H1 (cell line): ENCODE results near the gene MACROH2A1. TPM values are rescaled to one million over a fixed set of nuclear protein-coding genes. Genes with fewer than 3 reads are reported as not detected.

ENCODE experiments used
- CTCF ChIA-PET: fragments of 300-600 bp; sonication (Branson Sonifier 250); formaldehyde crosslinking; loops from one replicate; lab custom pipeline; 2021; ENCODE audit not compliant: partially characterized antibody; lab: Charles Lee
- POLR2A ChIA-PET: fragments of 300-600 bp; sonication (Branson Sonifier 250); formaldehyde crosslinking; loops from one replicate; lab custom pipeline; 2021; ENCODE audit warnings: inconsistent platforms; ENCODE audit not compliant: partially characterized antibody; lab: Charles Lee
- DNase-seq, 2 experiments: peaks; one replicate each; pipeline versions ENCODE4 v3.0.0 to v3.0.0-alpha.2; 2010 to 2022; ENCODE audit warnings: low spot score in 2 of 2, low read depth in 1 of 2, mixed read lengths in 1 of 2
- FAIRE-seq: peaks from 2 replicates; lab custom pipeline; 2011; peaks lifted over from hg19 to GRCh38; lab: Jason Lieb, UNC
- H2AFZ ChIP-seq: 2 replicates; pipeline ENCODE4 v1.8.1; 2012; ENCODE audit warnings: low read length, inconsistent platforms
- H2AK5ac ChIP-seq: 2 replicates; pipeline ENCODE4 v1.6.1; 2013; ENCODE audit warnings: low read depth, low read length
- H2BK120ac ChIP-seq: replicated peaks from 2 replicates; pipeline ENCODE3; 2013; ENCODE audit warnings: low read depth, low read length, inconsistent platforms
- H2BK12ac ChIP-seq: 2 replicates; pipeline ENCODE4 v1.6.1; 2013; ENCODE audit warnings: low read depth, low read length
- H2BK15ac ChIP-seq: 2 replicates; pipeline ENCODE4 v1.6.1; 2013; ENCODE audit warnings: low read length
- H2BK20ac ChIP-seq: 2 replicates; pipeline ENCODE4 v1.6.1; 2013; ENCODE audit warnings: low read length
- H2BK5ac ChIP-seq: 2 replicates; pipeline ENCODE4 v1.6.1; 2013; ENCODE audit warnings: low read depth, low read length
- H3K14ac ChIP-seq: 2 replicates; pipeline ENCODE4 v1.6.1; 2013; ENCODE audit warnings: inconsistent platforms; ENCODE audit not compliant: insufficient read length
- H3K18ac ChIP-seq: 2 replicates; pipeline ENCODE4 v1.6.1; 2013; ENCODE audit warnings: low read length; ENCODE audit errors: extremely low read depth
- H3K23ac ChIP-seq: 2 replicates; pipeline ENCODE4 v1.6.1; 2013; ENCODE audit warnings: inconsistent platforms; ENCODE audit not compliant: insufficient read length
- H3K23me2 ChIP-seq: 2 replicates; pipeline ENCODE4 v1.6.1; 2013; ENCODE audit warnings: low read depth, low read length
- H3K27ac ChIP-seq: 2 replicates; pipeline ENCODE4 v1.6.1; 2011; ENCODE audit warnings: low read depth, low read length, inconsistent platforms
- H3K27me3 ChIP-seq, 4 experiments: replicated peaks in 1 of 4; 1 replicate in 1 of 4; 2 replicates in 3 of 4; pipeline versions ENCODE4 v1.6.1 to v1.8.1; 2011 to 2013; ENCODE audit warnings: low read length in 3 of 4, mild to moderate bottlenecking in 3 of 4, inconsistent platforms in 2 of 4, mixed read lengths in 2 of 4, moderate library complexity in 1 of 4; ENCODE audit not compliant: control insufficient read depth in 3 of 4, insufficient read depth in 3 of 4; ENCODE audit errors: extremely low read depth in 1 of 4
- H3K36me3 ChIP-seq, 4 experiments: 2 replicates each; pipeline versions ENCODE4 v1.6.1 to v1.8.1; 2011 to 2013; ENCODE audit warnings: mild to moderate bottlenecking in 4 of 4, low read length in 3 of 4, moderate library complexity in 2 of 4, control low read depth in 1 of 4, inconsistent platforms in 1 of 4; ENCODE audit not compliant: insufficient read depth in 4 of 4, control insufficient read depth in 2 of 4
- H3K4ac ChIP-seq: replicated peaks from 2 replicates; pipeline ENCODE3; 2013; ENCODE audit warnings: low read length, low read depth, mixed read lengths, inconsistent platforms; ENCODE audit not compliant: insufficient read length
- H3K4me1 ChIP-seq, 4 experiments: replicated peaks in 1 of 4; 1 replicate in 1 of 4; 2 replicates in 3 of 4; pipeline versions ENCODE4 v1.6.1 to v1.8.1; 2011 to 2013; ENCODE audit warnings: low read length in 3 of 4, inconsistent platforms in 2 of 4, mixed read lengths in 1 of 4; ENCODE audit not compliant: insufficient read depth in 4 of 4, control insufficient read depth in 3 of 4
- H3K4me2 ChIP-seq, 2 experiments: 2 replicates each; pipeline versions ENCODE4 v1.6.1 to v1.8.1; 2011 to 2013; ENCODE audit warnings: low read depth in 2 of 2, low read length in 2 of 2, control low read depth in 1 of 2, inconsistent platforms in 1 of 2, mild to moderate bottlenecking in 1 of 2; ENCODE audit not compliant: insufficient read depth in 1 of 2
- H3K4me3 ChIP-seq, 4 experiments: fragments of 200-600, 300-600 bp in 1 of 4; sonication (generic), shearing (Covaris generic), sonication (Bioruptor Twin) in 1 of 4; 2 replicates each; pipeline versions ENCODE4 v1.5.1 to v1.8.1; 2011 to 2016; ENCODE audit warnings: low read length in 4 of 4, low read depth in 3 of 4, control low read depth in 2 of 4, inconsistent platforms in 2 of 4, mild to moderate bottlenecking in 2 of 4, mixed read lengths in 1 of 4, moderate library complexity in 1 of 4; ENCODE audit not compliant: insufficient read depth in 2 of 4; ENCODE audit errors: extremely low read depth in 1 of 4
- H3K56ac ChIP-seq: replicated peaks from 2 replicates; pipeline ENCODE3; 2013; ENCODE audit warnings: low read depth, mild to moderate bottlenecking, mixed read lengths, low read length, inconsistent platforms; ENCODE audit not compliant: insufficient read length
- H3K79me1 ChIP-seq: 2 replicates; pipeline ENCODE4 v1.6.1; 2013; ENCODE audit warnings: low read depth, low read length, control low read depth
- H3K79me2 ChIP-seq, 2 experiments: 2 replicates each; pipeline versions ENCODE4 v1.6.1 to v1.8.1; 2012 to 2013; ENCODE audit warnings: low read length in 2 of 2, mild to moderate bottlenecking in 2 of 2, inconsistent platforms in 1 of 2; ENCODE audit not compliant: insufficient read depth in 2 of 2, control insufficient read depth in 1 of 2
- H3K9ac ChIP-seq, 4 experiments: replicated peaks in 1 of 4; 1 replicate in 1 of 4; 2 replicates in 3 of 4; pipeline versions ENCODE4 v1.6.1 to v1.8.1; 2011 to 2013; ENCODE audit warnings: low read depth in 3 of 4, low read length in 3 of 4, control low read depth in 2 of 4, mild to moderate bottlenecking in 2 of 4, moderate library complexity in 2 of 4, inconsistent platforms in 1 of 4; ENCODE audit errors: extremely low read depth in 1 of 4
- H3K9me3 ChIP-seq, 2 experiments: 2 replicates each; pipeline versions ENCODE4 v1.6.1 to v1.8.1; 2012 to 2013; ENCODE audit warnings: mild to moderate bottlenecking in 2 of 2, moderate library complexity in 2 of 2, control low read depth in 1 of 2, inconsistent platforms in 1 of 2, low read depth in 1 of 2, low read length in 1 of 2, mixed read lengths in 1 of 2; ENCODE audit not compliant: insufficient read depth in 2 of 2
- H4K20me1 ChIP-seq, 2 experiments: replicated peaks in 1 of 2; 2 replicates each; pipeline versions ENCODE3 to v1.8.1; 2011 to 2013; ENCODE audit warnings: inconsistent platforms in 2 of 2, low read length in 2 of 2, mild to moderate bottlenecking in 1 of 2; ENCODE audit not compliant: insufficient read depth in 2 of 2, control insufficient read depth in 1 of 2
- H4K5ac ChIP-seq: 2 replicates; pipeline ENCODE4 v1.6.1; 2013; ENCODE audit warnings: low read length, low read depth, mixed read lengths, inconsistent platforms; ENCODE audit not compliant: insufficient read length
- H4K8ac ChIP-seq: 2 replicates; pipeline ENCODE4 v1.8.0; 2013; ENCODE audit warnings: mild to moderate bottlenecking, moderate library complexity, low read length, inconsistent platforms; ENCODE audit not compliant: insufficient read depth; ENCODE audit errors: extremely low read depth
- H4K91ac ChIP-seq: replicated peaks from 2 replicates; pipeline ENCODE3; 2013; ENCODE audit warnings: low read length, mixed read lengths, inconsistent platforms; ENCODE audit not compliant: insufficient read length
- GTF2F1 ChIP-seq: IDR thresholded peaks from 2 replicates; pipeline ENCODE4 v1.6.1; 2012; ENCODE audit warnings: low read depth, low read length, improper control_type of control experiment, borderline replicate concordance
- HDAC2 ChIP-seq, 2 experiments: fragments of 300-600 bp in 1 of 2; sonication (generic) in 1 of 2; IDR thresholded peaks; 2 replicates each; pipeline ENCODE4 v1.6.1; 2011 to 2012; ENCODE audit warnings: low read depth in 2 of 2, low read length in 2 of 2, mild to moderate bottlenecking in 2 of 2, moderate library complexity in 2 of 2, borderline replicate concordance in 1 of 2, inconsistent platforms in 1 of 2
- SRF ChIP-seq: IDR thresholded peaks from 2 replicates; pipeline ENCODE4 v1.6.1; 2011; ENCODE audit warnings: mild to moderate bottlenecking, low read depth, low read length, moderate library complexity
- WGBS, 2 experiments: shearing (Covaris generic) in 1 of 2; methylation state at CpG; one replicate each; pipeline versions ENCODE4 v1.1.6 to v1.1.7; 2013 to 2015; ENCODE audit warnings: low lambda C conversion rate in 2 of 2, mixed read lengths in 2 of 2, inconsistent platforms in 1 of 2, low coverage in 1 of 2, missing lambda C conversion rate in 1 of 2; ENCODE audit not compliant: insufficient replicate concordance in 2 of 2, insufficient coverage in 1 of 2, insufficient read length in 1 of 2; ENCODE audit errors: extremely low coverage in 1 of 2, missing lambda C conversion rate in 1 of 2; 5-methylcytosine and 5-hydroxymethylcytosine counted together
- polyA plus RNA-seq, 7 experiments: library from polyadenylated mRNA; depleted of rRNA in 3 of 7; stranded (reverse) in 5 of 7; unstranded in 2 of 7; fragments of >200 nt in 5 of 7; fragments of 200-250 nt in 2 of 7; gene quantifications; 1 replicate in 5 of 7; 2 replicates in 1 of 7; 4 replicates in 1 of 7; pipeline versions ENCODE4 v1.2.1 to v1.2.3, GENCODE V29; 2011 to 2013; ENCODE audit warnings: missing spikeins in 2 of 7, mixed read lengths in 2 of 7
- total RNA-seq: library from RNA; stranded (reverse); fragmentation: NEBNext Ultra II Directional; extraction: Animal tissue kit (Norgen Biotek cat#: 25700); gene quantifications from 2 replicates; pipeline ENCODE4 v1.2.1, GENCODE V29; 2021

MACROH2A1 gene
- total and polyA plus RNA-seq, 2 of the 8 experiments (the other 6 are each of a cell fraction or from before 2014, with no cell fraction given): 60.0 to 92.3 TPM

- FAIRE-seq (no peak), DNase-seq (no peak)
- Histone ChIP-seq H3K23ac (no peak overlapping the region), H3K27me3 (no peaks in the 10 kb centered on the region), H3K4me2 (no peak overlapping the region), H2BK5ac (no peak overlapping the region), H3K18ac (no peak overlapping the region), H4K20me1 (peaks cover 4 to 20% of the 10 kb centered on the region in 2 experiments), H3K23me2 (no peaks in the 10 kb centered on the region; the same call in 1 of the 2 replicates), H3K27ac (no peak overlapping the region), H3K9ac (no peak overlapping the region), H3K79me2 (peaks cover 0 to 6% of the 10 kb centered on the region in 2 experiments; a peak in 2 of 4 replicates), H3K9me3 (no peaks in the 10 kb centered on the region), H3K4ac (no peak overlapping the region), H3K56ac (no peak overlapping the region), H3K79me1 (peaks cover 8% of the 10 kb centered on the region), H4K5ac (no peak overlapping the region), H2BK20ac (no peak overlapping the region), H2BK120ac (no peak overlapping the region), H2AK5ac (no peak overlapping the region), H4K91ac (no peak overlapping the region), H4K8ac (no peak overlapping the region), H2BK15ac (no peak overlapping the region), H3K4me1 (no peaks in the 10 kb centered on the region), H3K36me3 (peaks cover 0 to 25% (median 4%) of the 10 kb centered on the region in 4 experiments; a peak in 5 of 8 replicates), H3K4me3 (no peak overlapping the region), H3K14ac (no peak overlapping the region), H2AFZ (no peak overlapping the region), H2BK12ac (no peak overlapping the region)
- no peak for TF ChIP-seq GTF2F1
- TF ChIP-seq SRF: no peak
- no peak for TF ChIP-seq HDAC2 (IDR thresholded peaks at IDR 0.05; ENCODE audit: borderline replicate concordance in 1 of 2, low read depth in 2 of 2, low read length in 2 of 2)
- 90% methylated on average over 3 of the region's 3 CpGs; no CpG with 5 or more reads in 1 of the 2 experiments for WGBS, 2 experiments
- CTCF ChIA-PET: interaction anchor here (0.8 to 4.1 kb wide), 4 partner anchors 7 to 42 kb away, joined by 3 to 17 read pairs (median 4); no protein-coding TSS in a partner anchor
- POLR2A ChIA-PET: no interaction called here
Observed at GRCh38 chr5:135383803-135384495, 15.1 kb downstream of the MACROH2A1 start.
